ENCODE measurements around the gene SCG2. TPM values are rescaled to one million over a fixed set of nuclear protein-coding genes. Genes with fewer than 3 reads are reported as not detected.

SCG2 gene
- total and polyA plus RNA-seq, 2 of the 4 experiments (the other 2 are of a cell fraction): 0.36 to 0.46 TPM

GRCh38 chr2:223589901-223590300, 12.3 kb downstream of the SCG2 start:
- DNase-seq (no peak), ATAC-seq (ENCODE audit: low read depth) (no peak)
- no peaks in the 10 kb centered on the region for H4K20me1 ChIP-seq (ENCODE audit: insufficient read depth, low read length)
- no peak overlapping the region for H4K8ac ChIP-seq (ENCODE audit: low read depth in 2 of 2, low read length in 2 of 2)
- no peak overlapping the region for H4K5ac ChIP-seq (ENCODE audit: low read depth, low read length)
- H3K27ac ChIP-seq (ENCODE audit: insufficient read depth, low read length): no peak overlapping the region
- in situ Hi-C loops (cut with MboI; ENCODE audit: low sequenced_read_pairs) (loop anchor here (25.0 kb wide), 1 partner anchor 972 kb away; no protein-coding TSS in a partner anchor), dilution Hi-C loops (cut with HindIII; ENCODE audit: low sequenced_read_pairs, unreplicated experiment) (no loop called here), intact Hi-C loops (cut with micrococcal nuclease) (no loop called here)
- H3K4ac ChIP-seq (ENCODE audit: low read depth, low read length): no peak overlapping the region
- no peak overlapping the region for H2BK5ac ChIP-seq (ENCODE audit: low read depth, low read length, poor library complexity, severe bottlenecking)
- no peak overlapping the region for H3K23ac ChIP-seq (ENCODE audit: low read depth, low read length)
- no peak overlapping the region for H2AK5ac ChIP-seq (ENCODE audit: low read depth, low read length)
- no TSS peak for BruUV-seq (replicated peaks)
- ChIA-PET CTCF (no interaction called here), POLR2A (ENCODE audit: unreplicated experiment) (no interaction called here)
- H2BK20ac ChIP-seq (ENCODE audit: low read depth, low read length): no peak overlapping the region
- no peak overlapping the region for H3K14ac ChIP-seq (replicated peaks; ENCODE audit: low read depth, low read length)
- no peaks in the 10 kb centered on the region for H3K9me1 ChIP-seq (ENCODE audit: insufficient read depth, low read length)
- no peak overlapping the region for H2AFZ ChIP-seq (replicated peaks; ENCODE audit: low read length, poor library complexity)
- WGBS, 2 experiments (ENCODE audit: extremely low coverage in 2 of 2, insufficient read length in 1 of 2): 100% methylated on average over 2 of the region's 2 CpGs; no CpG with 5 or more reads in 1 of the 2 experiments
- no peak overlapping the region for H2BK15ac ChIP-seq (ENCODE audit: low read depth, low read length)
- no peak overlapping the region for H3K4me3 ChIP-seq (ENCODE audit: insufficient read depth, low read depth, low read length)
- H3K27me3 ChIP-seq (ENCODE audit: control insufficient read depth, insufficient read depth, low read length): no peaks in the 10 kb centered on the region
- H3K4me1 ChIP-seq (ENCODE audit: control insufficient read depth, insufficient read depth, low read length): peaks cover 6% of the 10 kb centered on the region; the same call in 1 of the 2 replicates
- H3K36me3 ChIP-seq (ENCODE audit: control insufficient read depth, insufficient read depth, low read length): no peaks in the 10 kb centered on the region
- H2BK120ac ChIP-seq (ENCODE audit: low read depth, low read length): no peak overlapping the region
- no peak overlapping the region for H3K56ac ChIP-seq (ENCODE audit: extremely low read depth, insufficient read depth, low read length)
- H3K4me2 ChIP-seq (ENCODE audit: low read depth, low read length): no peak overlapping the region
- H3K79me1 ChIP-seq (ENCODE audit: low read depth in 1 of 2, low read length in 2 of 2): no peaks in the 10 kb centered on the region
- TF ChIP-seq MXI1 (IDR thresholded peaks at IDR 0.05; ENCODE audit: borderline replicate concordance, low read depth, low read length) (no peak), NFE2L2 (IDR thresholded peaks at IDR 0.05; ENCODE audit: low read depth, low read length) (no peak), USF2 (IDR thresholded peaks at IDR 0.05; ENCODE audit: low read depth, low read length) (no peak), FOS (IDR thresholded peaks at IDR 0.05; ENCODE audit: low read depth, low read length) (no peak), SMC3 (IDR thresholded peaks at IDR 0.05; ENCODE audit: low read depth, low read length) (no peak), RCOR1 (IDR thresholded peaks at IDR 0.05; ENCODE audit: insufficient replicate concordance, low read length) (no peak), RAD21 (IDR thresholded peaks at IDR 0.05; ENCODE audit: low read length) (no peak), CTCF (conservative IDR thresholded peaks at IDR 0.05; ENCODE audit: low read depth, low read length) (no peak), MAFK (IDR thresholded peaks at IDR 0.05; ENCODE audit: low read depth, low read length) (no peak), ELK1 (IDR thresholded peaks at IDR 0.05; ENCODE audit: borderline replicate concordance, low read depth, low read length) (no peak)
- H3K18ac ChIP-seq (ENCODE audit: low read depth, low read length): no peak overlapping the region
- no peak overlapping the region for H3K9ac ChIP-seq (ENCODE audit: low read depth, low read length)
- no peaks in the 10 kb centered on the region for H3K9me3 ChIP-seq (ENCODE audit: control insufficient read depth, insufficient read depth, low read length)
- H4K91ac ChIP-seq (ENCODE audit: insufficient read depth, low read depth, low read length): no peak overlapping the region
- H2AK9ac ChIP-seq (replicated peaks; ENCODE audit: low read depth, low read length, poor library complexity): no peak overlapping the region

All from IMR-90 (cell line).